B cell (primary cell): ENCODE data around the gene PEX7. TPM values are rescaled to one million over a fixed set of nuclear protein-coding genes. Genes with fewer than 3 reads are reported as not detected.
A peak's percentile ranks its signal among the peaks of the same experiment; 100 is the strongest.

Experiments
- ATAC-seq: fragments of 200-7000 bp; cut with Tn5 transposase; one replicate; pipeline ENCODE4 v1.10.0; 2021; ENCODE audit warnings: low read depth, mild to moderate bottlenecking, moderate number of reproducible peaks, moderate library complexity
- CTCF ChIA-PET: fragments of 350-600 bp; sonication (Branson Sonifier 250); formaldehyde crosslinking; loops from one replicate; lab custom pipeline; 2021; ENCODE audit warnings: antibody characterized with exemption, inconsistent platforms; lab: Charles Lee
- POLR2A ChIA-PET: fragments of 350-600 bp; sonication (Branson Sonifier 250); formaldehyde crosslinking; loops from one replicate; lab custom pipeline; 2021; ENCODE audit warnings: antibody characterized with exemption; lab: Charles Lee
- DNase-seq: peaks from one replicate; pipeline ENCODE4 v3.0.0; 2013
- H2AFZ ChIP-seq: 2 replicates; pipeline ENCODE4 v1.6.1; 2012; ENCODE audit warnings: mild to moderate bottlenecking, low read depth, low read length; ENCODE audit not compliant: insufficient read depth, poor library complexity, severe bottlenecking
- H3K27ac ChIP-seq, 2 donors: 1 replicate in 1 of 2; 2 replicates in 1 of 2; pipeline ENCODE4 v1.5.1; 2012 to 2013; ENCODE audit warnings: low read length in 2 of 2, mild to moderate bottlenecking in 2 of 2, moderate library complexity in 1 of 2
- H3K27me3 ChIP-seq, 4 experiments: fragments of 200-600 bp in 1 of 4; sonication (generic) in 1 of 4; replicated peaks in 1 of 4; 1 replicate in 2 of 4; 2 replicates in 2 of 4; pipeline versions ENCODE4 v1.6.1 to v1.7.0; 2013 to 2016; ENCODE audit warnings: low read length in 3 of 4, mild to moderate bottlenecking in 2 of 4, mixed read lengths in 1 of 4, moderate library complexity in 1 of 4; ENCODE audit not compliant: insufficient read depth in 4 of 4, control insufficient read depth in 3 of 4; ENCODE audit errors: control extremely low read depth in 1 of 4
- H3K36me3 ChIP-seq, 2 experiments: replicated peaks in 1 of 2; 1 replicate in 1 of 2; 2 replicates in 1 of 2; pipeline versions ENCODE4 v1.6.1 to v1.7.1; 2013; ENCODE audit warnings: low read length in 1 of 2; ENCODE audit not compliant: insufficient read depth in 2 of 2, control insufficient read depth in 1 of 2; ENCODE audit errors: control extremely low read depth in 1 of 2, extremely low read depth in 1 of 2
- H3K4me1 ChIP-seq, 2 donors: fragments of 200-600 bp in 1 of 2; sonication (generic) in 1 of 2; 1 replicate in 1 of 2; 2 replicates in 1 of 2; pipeline versions ENCODE4 v1.5.1 to v1.6.1; 2013 to 2017; ENCODE audit warnings: low read length in 2 of 2; ENCODE audit not compliant: control insufficient read depth in 2 of 2, insufficient read depth in 2 of 2
- H3K4me2 ChIP-seq: replicated peaks from 2 replicates; pipeline ENCODE3; 2012; ENCODE audit warnings: mild to moderate bottlenecking, low read depth, low read length; ENCODE audit not compliant: poor library complexity, severe bottlenecking
- H3K4me3 ChIP-seq, 5 experiments: fragments of 200-600 bp in 1 of 5; sonication (generic) in 1 of 5; 1 replicate in 3 of 5; 2 replicates in 2 of 5; pipeline versions ENCODE4 v1.5.1 to v1.7.0; 2011 to 2016; ENCODE audit warnings: low read length in 4 of 5, mild to moderate bottlenecking in 4 of 5, low read depth in 2 of 5, control low read depth in 1 of 5, moderate library complexity in 1 of 5; ENCODE audit not compliant: insufficient read depth in 1 of 5; ENCODE audit errors: control extremely low read depth in 1 of 5, extremely low read depth in 1 of 5
- H3K79me2 ChIP-seq: fragments of 200-600 bp; sonication (generic); one replicate; pipeline ENCODE4 v1.6.0; 2016; ENCODE audit warnings: low read length; ENCODE audit not compliant: control insufficient read depth, insufficient read depth
- H3K9ac ChIP-seq: fragments of 200-600 bp; sonication (generic); 2 replicates; pipeline ENCODE4 v1.6.1; 2017; ENCODE audit warnings: mild to moderate bottlenecking, low read length, moderate library complexity
- H3K9me3 ChIP-seq, 3 donors: one replicate each; pipeline versions ENCODE4 v1.6.1 to v1.7.1; 2013; ENCODE audit warnings: low read length in 2 of 3; ENCODE audit not compliant: control insufficient read depth in 2 of 3, insufficient read depth in 1 of 3; ENCODE audit errors: control extremely low read depth in 1 of 3
- H4K20me1 ChIP-seq: 2 replicates; pipeline ENCODE4 v1.6.0; 2012; ENCODE audit warnings: mild to moderate bottlenecking, low read length; ENCODE audit not compliant: insufficient read depth, control insufficient read depth, poor library complexity, severe bottlenecking
- H3K27ac Mint-ChIP-seq: one replicate; pipeline ENCODE4 v1.8.0; 2021; ENCODE audit warnings: mixed read lengths
- H3K27me3 Mint-ChIP-seq: one replicate; pipeline ENCODE4 v1.8.0; 2021; ENCODE audit warnings: mixed read lengths
- H3K4me1 Mint-ChIP-seq: one replicate; pipeline ENCODE4 v1.8.0; 2021; ENCODE audit warnings: mixed read lengths
- H3K4me3 Mint-ChIP-seq: one replicate; pipeline ENCODE4 v1.8.0; 2021; ENCODE audit warnings: mixed read lengths
- H3K9me3 Mint-ChIP-seq: one replicate; pipeline ENCODE4 v1.8.0; 2022; ENCODE audit warnings: mixed read lengths; ENCODE audit not compliant: insufficient read depth
- CTCF ChIP-seq: fragments of 200-600 bp; IDR thresholded peaks from one replicate; pipeline ENCODE4 v1.8.0; 2022; ENCODE audit warnings: antibody characterized with exemption, mild to moderate bottlenecking
- EZH2 ChIP-seq: IDR thresholded peaks from 2 replicates; pipeline ENCODE4 v1.6.1; 2012; ENCODE audit warnings: borderline replicate concordance, low read depth, mild to moderate bottlenecking, moderate library complexity, low read length; ENCODE audit not compliant: insufficient read depth, poor library complexity, severe bottlenecking
- WGBS: methylation state at CpG from one replicate; pipeline ENCODE4 v1.1.5; 2013; ENCODE audit warnings: missing lambda C conversion rate; ENCODE audit not compliant: insufficient coverage; 5-methylcytosine and 5-hydroxymethylcytosine counted together
- intact Hi-C: fragments of 100-400 bp; cut with micrococcal nuclease; formaldehyde crosslinking; loops from one replicate; pipeline ENCODE4 v1.10.0; 2022
- polyA plus RNA-seq: library from polyadenylated mRNA; depleted of rRNA; stranded (reverse); fragments of >200 nt; gene quantifications from 2 replicates; pipeline ENCODE4 v1.2.3, GENCODE V29; 2012
- total RNA-seq, 2 donors: library from RNA; stranded (reverse); fragments of 120-200 nt in 1 of 2; gene quantifications; 1 replicate in 1 of 2; 2 replicates in 1 of 2; pipeline versions ENCODE4 v1.2.3 to v1.2.4, GENCODE V29; 2013 to 2022

Gene PEX7
- total and polyA plus RNA-seq, 2 donors (not counting 1 experiment from before 2014, with no cell fraction given), result 3.9 TPM

GRCh38 chr6:136793363-136793762, 29.0 kb upstream of the PEX7 start:
- POLR2A ChIA-PET, result interaction anchor here (1.0 to 2.9 kb wide), 5 partner anchors 30 to 147 kb away, joined by 4 to 21 read pairs (median 8); partner anchors contain the start of gene PEX7

More at GRCh38 chr6:136793363-136793762, 29.0 kb upstream of the PEX7 start:
- Mint-ChIP-seq H3K27me3 (no peaks in the 10 kb centered on the region), H3K9me3 (peaks cover 2% of the 10 kb centered on the region), H3K27ac (peak overlapping the region; percentile 95), H3K4me3 (peak overlapping the region; percentile 95), H3K4me1 (peaks cover 32% of the 10 kb centered on the region)
- H3K79me2 ChIP-seq, result peaks cover 22% of the 10 kb centered on the region
- H2AFZ ChIP-seq, result peak overlapping the region; percentile 95
- peak overlapping the region in 4 of 5 experiments; percentile 90 to 99 (median 97) for H3K4me3 ChIP-seq
- peak overlapping the region; percentile 95 to 98 for H3K27ac ChIP-seq
- no peaks in the 10 kb centered on the region for H3K27me3 ChIP-seq
- no peaks in the 10 kb centered on the region for H3K36me3 ChIP-seq
- H3K4me1 ChIP-seq, result peaks cover 28 to 29% of the 10 kb centered on the region in 2 donors
- intact Hi-C loops, result loop anchor here (1.0 to 10.0 kb wide), 8 partner anchors 29 to 1073 kb away; partner anchors contain the start of genes SLC35D3 and TNFAIP3
- H3K4me2 ChIP-seq, result peak overlapping the region; percentile 86
- peaks cover 0 to 7% (median 3%) of the 10 kb centered on the region in 3 donors for H3K9me3 ChIP-seq
- H3K9ac ChIP-seq, result peak overlapping the region; percentile 96
- ATAC-seq (no peak), DNase-seq (peak; percentile 81)
- CTCF ChIA-PET, result interaction anchor here (0.7 to 8.7 kb wide), 24 partner anchors 8 to 636 kb away, joined by 3 to 433 read pairs (median 10); partner anchors contain the start of gene PEX7
- TF ChIP-seq EZH2 (no peak), CTCF (no peak)
- no peaks in the 10 kb centered on the region for H4K20me1 ChIP-seq
- no CpG with 5 or more reads among the region's 8 CpGs for WGBS
